H9 (cell line): ENCODE data around the gene TNS2. TPM values are rescaled to one million over a fixed set of nuclear protein-coding genes. Genes with fewer than 3 reads are reported as not detected.

Experiments
- DNase-seq: peaks from one replicate; pipeline ENCODE4 v3.0.0-alpha.2; 2017
- H2AFZ ChIP-seq: one replicate; pipeline ENCODE4 v1.6.1; 2013; ENCODE audit warnings: mild to moderate bottlenecking, low read length, control low read depth, moderate library complexity
- H2AK5ac ChIP-seq: 2 replicates; pipeline ENCODE4 v1.6.1; 2013; ENCODE audit warnings: low read length, control low read depth, mixed read lengths; ENCODE audit not compliant: insufficient read length
- H2BK120ac ChIP-seq: one replicate; pipeline ENCODE4 v1.6.1; 2013; ENCODE audit warnings: low read depth, mild to moderate bottlenecking, low read length, control low read depth, inconsistent platforms; ENCODE audit not compliant: poor library complexity, severe bottlenecking
- H2BK12ac ChIP-seq: 2 replicates; pipeline ENCODE4 v1.6.1; 2013; ENCODE audit warnings: low read length, control low read depth, mixed read lengths, low read depth; ENCODE audit not compliant: insufficient read length
- H2BK15ac ChIP-seq: 2 replicates; pipeline ENCODE4 v1.6.1; 2013; ENCODE audit warnings: low read depth, low read length, control low read depth
- H2BK20ac ChIP-seq: one replicate; pipeline ENCODE4 v1.6.1; 2013; ENCODE audit warnings: low read depth, mild to moderate bottlenecking, low read length, control low read depth, inconsistent platforms; ENCODE audit not compliant: poor library complexity, severe bottlenecking
- H2BK5ac ChIP-seq: 2 replicates; pipeline ENCODE4 v1.6.1; 2013; ENCODE audit warnings: low read length, control low read depth, mixed read lengths; ENCODE audit not compliant: insufficient read length
- H3K14ac ChIP-seq: 2 replicates; pipeline ENCODE4 v1.6.1; 2013; ENCODE audit warnings: low read length, control low read depth; ENCODE audit not compliant: insufficient read depth
- H3K18ac ChIP-seq: 2 replicates; pipeline ENCODE4 v1.6.1; 2013; ENCODE audit warnings: low read depth, mild to moderate bottlenecking, mixed read lengths, low read length, control low read depth; ENCODE audit not compliant: insufficient read length
- H3K23ac ChIP-seq: 2 replicates; pipeline ENCODE4 v1.6.1; 2013; ENCODE audit warnings: low read length, control low read depth, mixed read lengths, low read depth; ENCODE audit not compliant: insufficient read length
- H3K23me2 ChIP-seq: 2 replicates; pipeline ENCODE4 v1.6.1; 2013; ENCODE audit warnings: low read depth, mild to moderate bottlenecking, mixed read lengths, low read length, control low read depth; ENCODE audit not compliant: insufficient read length, poor library complexity, severe bottlenecking
- H3K27ac ChIP-seq: 2 replicates; pipeline ENCODE4 v1.5.1; 2013; ENCODE audit warnings: low read length, control low read depth, mixed read lengths, low read depth; ENCODE audit not compliant: insufficient read length
- H3K27me3 ChIP-seq: 2 replicates; pipeline ENCODE4 v1.6.1; 2013; ENCODE audit warnings: low read length, control low read depth, inconsistent platforms; ENCODE audit not compliant: insufficient read depth
- H3K4ac ChIP-seq: 2 replicates; pipeline ENCODE4 v1.6.1; 2013; ENCODE audit warnings: low read depth, mild to moderate bottlenecking, control low read depth, inconsistent platforms, low read length, moderate library complexity
- H3K4me1 ChIP-seq: 2 replicates; pipeline ENCODE4 v1.6.1; 2013; ENCODE audit warnings: low read length, control low read depth, inconsistent platforms; ENCODE audit not compliant: insufficient read depth
- H3K4me2 ChIP-seq: 2 replicates; pipeline ENCODE4 v1.6.1; 2013; ENCODE audit warnings: low read length, control low read depth, mixed read lengths; ENCODE audit not compliant: insufficient read length, insufficient read depth
- H3K56ac ChIP-seq: 2 replicates; pipeline ENCODE4 v1.6.1; 2013; ENCODE audit warnings: low read depth, mild to moderate bottlenecking, mixed read lengths, low read length, control low read depth; ENCODE audit not compliant: insufficient read length
- H3K79me1 ChIP-seq: 2 replicates; pipeline ENCODE4 v1.6.1; 2013; ENCODE audit warnings: low read depth, mild to moderate bottlenecking, moderate library complexity, low read length, control low read depth, inconsistent platforms; ENCODE audit not compliant: insufficient read depth, poor library complexity, severe bottlenecking
- H3K79me2 ChIP-seq: 2 replicates; pipeline ENCODE4 v1.6.1; 2013; ENCODE audit warnings: low read length, control low read depth, inconsistent platforms; ENCODE audit not compliant: insufficient read depth
- H3K9ac ChIP-seq: 2 replicates; pipeline ENCODE4 v1.6.1; 2013; ENCODE audit warnings: low read length, control low read depth, mixed read lengths; ENCODE audit not compliant: insufficient read length; ENCODE audit errors: extremely low read depth
- H3K9me3 ChIP-seq: one replicate; pipeline ENCODE4 v1.6.1; 2013; ENCODE audit warnings: low read depth, low read length, inconsistent platforms; ENCODE audit not compliant: control insufficient read depth
- H3T11ph ChIP-seq: one replicate; pipeline ENCODE4 v1.6.1; 2013; ENCODE audit warnings: mild to moderate bottlenecking, low read length, control low read depth, inconsistent platforms
- H4K20me1 ChIP-seq: one replicate; pipeline ENCODE4 v1.6.1; 2013; ENCODE audit not compliant: control insufficient read depth, insufficient read length, insufficient read depth
- H4K5ac ChIP-seq: 2 replicates; pipeline ENCODE4 v1.6.1; 2013; ENCODE audit warnings: low read depth, mild to moderate bottlenecking, mixed read lengths, low read length, control low read depth; ENCODE audit not compliant: insufficient read length
- H4K8ac ChIP-seq: replicated peaks from 2 replicates; pipeline ENCODE4 v1.6.1; 2013; ENCODE audit warnings: low read length, control low read depth, mixed read lengths, low read depth; ENCODE audit not compliant: insufficient read length
- H4K91ac ChIP-seq: 2 replicates; pipeline ENCODE4 v1.6.1; 2013; ENCODE audit warnings: low read depth, mild to moderate bottlenecking, moderate library complexity, mixed read lengths, low read length, control low read depth; ENCODE audit not compliant: insufficient read length
- H3K27ac Mint-ChIP-seq, 3 experiments: 2 replicates in 2 of 3; 3 replicates in 1 of 3; pipeline ENCODE4 v1.8.0; 2020 to 2021; ENCODE audit warnings: mixed read lengths in 3 of 3, mild to moderate bottlenecking in 1 of 3, moderate library complexity in 1 of 3
- H3K27me3 Mint-ChIP-seq: 2 replicates; pipeline ENCODE4 v1.8.0; 2021; ENCODE audit warnings: low read depth, mild to moderate bottlenecking, moderate library complexity, mixed read lengths
- H3K36me3 Mint-ChIP-seq, 3 experiments: 2 replicates in 2 of 3; 3 replicates in 1 of 3; pipeline ENCODE4 v1.8.0; 2020 to 2021; ENCODE audit warnings: low read depth in 3 of 3, mixed read lengths in 3 of 3; ENCODE audit not compliant: insufficient read depth in 1 of 3
- H3K4me1 Mint-ChIP-seq, 2 experiments: 2 replicates each; pipeline ENCODE4 v1.8.0; 2020; ENCODE audit warnings: mixed read lengths in 2 of 2
- H3K4me3 Mint-ChIP-seq, 2 experiments: 2 replicates in 1 of 2; 3 replicates in 1 of 2; pipeline ENCODE4 v1.8.0; 2020 to 2021; ENCODE audit warnings: mild to moderate bottlenecking in 2 of 2, mixed read lengths in 2 of 2, moderate library complexity in 1 of 2
- H3K9me3 Mint-ChIP-seq, 2 experiments: 2 replicates in 1 of 2; 3 replicates in 1 of 2; pipeline ENCODE4 v1.8.0; 2020; ENCODE audit warnings: mild to moderate bottlenecking in 2 of 2, mixed read lengths in 2 of 2, moderate library complexity in 1 of 2
- WGBS: extraction: QIAGEN DNeasy Blood & Tissue Kit; methylation state at CpG from one replicate; pipeline ENCODE4 v1.1.7; 2013; ENCODE audit warnings: missing lambda C conversion rate, low lambda C conversion rate, mixed read lengths; ENCODE audit not compliant: insufficient read length; ENCODE audit errors: extremely low coverage; 5-methylcytosine and 5-hydroxymethylcytosine counted together
- total RNA-seq: library from RNA; stranded (reverse); gene quantifications from 2 replicates; pipeline ENCODE4 v1.2.1, GENCODE V29; 2021
- TF ChIP-seq, protein P1 (sequence below): fragments of 200-600 bp; sonication (generic); conservative IDR thresholded peaks from 3 replicates; pipeline ENCODE4 v1.8.0; 2021; ENCODE audit warnings: antibody characterized with exemption, mild to moderate bottlenecking

Gene TNS2
- total RNA-seq, 1 experiment from 2014 or later = 4.5 TPM

GRCh38 chr12:53068811-53069585, 19.1 kb downstream of the TNS2 start:
- TF ChIP-seq, protein P1, sequence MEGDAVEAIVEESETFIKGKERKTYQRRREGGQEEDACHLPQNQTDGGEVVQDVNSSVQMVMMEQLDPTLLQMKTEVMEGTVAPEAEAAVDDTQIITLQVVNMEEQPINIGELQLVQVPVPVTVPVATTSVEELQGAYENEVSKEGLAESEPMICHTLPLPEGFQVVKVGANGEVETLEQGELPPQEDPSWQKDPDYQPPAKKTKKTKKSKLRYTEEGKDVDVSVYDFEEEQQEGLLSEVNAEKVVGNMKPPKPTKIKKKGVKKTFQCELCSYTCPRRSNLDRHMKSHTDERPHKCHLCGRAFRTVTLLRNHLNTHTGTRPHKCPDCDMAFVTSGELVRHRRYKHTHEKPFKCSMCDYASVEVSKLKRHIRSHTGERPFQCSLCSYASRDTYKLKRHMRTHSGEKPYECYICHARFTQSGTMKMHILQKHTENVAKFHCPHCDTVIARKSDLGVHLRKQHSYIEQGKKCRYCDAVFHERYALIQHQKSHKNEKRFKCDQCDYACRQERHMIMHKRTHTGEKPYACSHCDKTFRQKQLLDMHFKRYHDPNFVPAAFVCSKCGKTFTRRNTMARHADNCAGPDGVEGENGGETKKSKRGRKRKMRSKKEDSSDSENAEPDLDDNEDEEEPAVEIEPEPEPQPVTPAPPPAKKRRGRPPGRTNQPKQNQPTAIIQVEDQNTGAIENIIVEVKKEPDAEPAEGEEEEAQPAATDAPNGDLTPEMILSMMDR = no peak
- Histone ChIP-seq H4K91ac (no peak overlapping the region), H3K14ac (no peak overlapping the region), H3K79me2 (no peaks in the 10 kb centered on the region), H3K23ac (no peak overlapping the region), H4K5ac (no peak overlapping the region), H2BK12ac (no peak overlapping the region), H2BK20ac (no peak overlapping the region), H2BK120ac (no peak overlapping the region), H4K20me1 (no peaks in the 10 kb centered on the region), H3K9me3 (no peaks in the 10 kb centered on the region), H2AFZ (no peak overlapping the region), H3K4me1 (peaks cover 3% of the 10 kb centered on the region; the same call in 1 of the 2 replicates), H3K18ac (no peak overlapping the region), H2BK15ac (no peak overlapping the region), H3K27me3 (peaks cover 2% of the 10 kb centered on the region; the same call in 1 of the 2 replicates), H2BK5ac (no peak overlapping the region), H3T11ph (no peak overlapping the region), H4K8ac (no peak overlapping the region), H3K23me2 (no peaks in the 10 kb centered on the region), H3K4ac (no peak overlapping the region), H2AK5ac (no peak overlapping the region), H3K9ac (no peak overlapping the region), H3K79me1 (no peaks in the 10 kb centered on the region), H3K56ac (no peak overlapping the region), H3K4me2 (no peak overlapping the region), H3K27ac (no peak overlapping the region)
- peaks cover 46% of the 10 kb centered on the region in 2 experiments for H3K4me1 Mint-ChIP-seq
- DNase-seq = peak; percentile 34
- no peaks in the 10 kb centered on the region for H3K9me3 Mint-ChIP-seq
- WGBS = no CpG with 5 or more reads among the region's 15 CpGs
- H3K4me3 Mint-ChIP-seq = peak overlapping the region in 1 of 2 experiments; percentile 38; a peak in 1 of 5 replicates
- H3K27ac Mint-ChIP-seq = peak overlapping the region; percentile 25 to 70 (median 28); a peak in 2 of 7 replicates
- peaks cover 6 to 17% (median 14%) of the 10 kb centered on the region in 3 experiments for H3K36me3 Mint-ChIP-seq
- H3K27me3 Mint-ChIP-seq = peaks cover 10% of the 10 kb centered on the region
